MM.1S (cell line): ENCODE results near the gene HMGN2.

Experiments
- DNase-seq: peaks from one replicate; pipeline ENCODE4 v3.0.0-alpha.2; 2015
- H2AFZ ChIP-seq: fragments of 300-600 bp; sonication (generic); 2 replicates; pipeline ENCODE4 v1.6.0; 2016; ENCODE audit warnings: antibody characterized with exemption, low read length
- H3F3A ChIP-seq: fragments of 300-600 bp; sonication (generic); 2 replicates; pipeline ENCODE4 v1.6.1; 2016; ENCODE audit warnings: mild to moderate bottlenecking, antibody characterized with exemption, low read length, moderate library complexity, mixed read lengths; ENCODE audit not compliant: insufficient read depth
- H3K27ac ChIP-seq: fragments of 300-600 bp; sonication (generic); 2 replicates; pipeline ENCODE4 v1.5.1; 2016; ENCODE audit warnings: mild to moderate bottlenecking, low read length
- H3K27me3 ChIP-seq: fragments of 300-600 bp; sonication (generic); replicated peaks from 2 replicates; pipeline ENCODE4 v1.6.0; 2016; ENCODE audit warnings: low read length; ENCODE audit not compliant: insufficient read depth
- H3K36me3 ChIP-seq: fragments of 300-600 bp; sonication (generic); replicated peaks from 2 replicates; pipeline ENCODE4 v1.6.1; 2016; ENCODE audit warnings: mild to moderate bottlenecking, low read length, mixed read lengths; ENCODE audit not compliant: insufficient read depth
- H3K4me1 ChIP-seq: fragments of 300-600 bp; sonication (generic); 2 replicates; pipeline ENCODE4 v1.6.1; 2016; ENCODE audit warnings: low read length, mixed read lengths
- H3K4me2 ChIP-seq: fragments of 300-600 bp; sonication (generic); 2 replicates; pipeline ENCODE4 v1.6.0; 2016; ENCODE audit warnings: low read depth, low read length
- H3K4me3 ChIP-seq: fragments of 300-600 bp; sonication (generic); 2 replicates; pipeline ENCODE4 v1.5.1; 2016; ENCODE audit warnings: low read length, mixed read lengths
- H3K79me2 ChIP-seq: fragments of 300-600 bp; sonication (generic); 2 replicates; pipeline ENCODE4 v1.6.1; 2016; ENCODE audit warnings: mixed run types, low read length, mixed read lengths
- H3K9ac ChIP-seq: fragments of 300-600 bp; sonication (generic); 2 replicates; pipeline ENCODE4 v1.6.1; 2016; ENCODE audit warnings: low read length, mixed read lengths
- H3K9me2 ChIP-seq: fragments of 300-600 bp; sonication (generic); replicated peaks from 2 replicates; pipeline ENCODE4 v1.6.1; 2016; ENCODE audit warnings: mild to moderate bottlenecking, low read length, mixed read lengths; ENCODE audit not compliant: insufficient read depth
- H3K9me3 ChIP-seq: fragments of 300-600 bp; sonication (generic); replicated peaks from 2 replicates; pipeline ENCODE4 v1.6.1; 2016; ENCODE audit warnings: mild to moderate bottlenecking, low read length, mixed read lengths; ENCODE audit not compliant: insufficient read depth
- H4K20me1 ChIP-seq: fragments of 300-600 bp; sonication (generic); 2 replicates; pipeline ENCODE4 v1.6.1; 2016; ENCODE audit warnings: mild to moderate bottlenecking, low read length, moderate library complexity, mixed read lengths; ENCODE audit not compliant: insufficient read depth
- EZH2 ChIP-seq: fragments of 300-600 bp; sonication (generic); optimal IDR thresholded peaks from 2 replicates; pipeline ENCODE3; 2017; ENCODE audit warnings: low read depth, mild to moderate bottlenecking, antibody characterized with exemption, low read length, mixed read lengths
- EZH2phosphoT487 ChIP-seq: fragments of 300-600 bp; sonication (generic); IDR thresholded peaks from 2 replicates; pipeline ENCODE4 v1.6.1; 2018; ENCODE audit warnings: antibody characterized with exemption, low read length
- TF ChIP-seq, protein P1 (sequence below): fragments of 300-600 bp; sonication (generic); IDR thresholded peaks from 2 replicates; pipeline ENCODE4 v1.5.1; 2016; ENCODE audit warnings: antibody characterized with exemption, low read length, mixed read lengths

Gene HMGN2

DNA sequence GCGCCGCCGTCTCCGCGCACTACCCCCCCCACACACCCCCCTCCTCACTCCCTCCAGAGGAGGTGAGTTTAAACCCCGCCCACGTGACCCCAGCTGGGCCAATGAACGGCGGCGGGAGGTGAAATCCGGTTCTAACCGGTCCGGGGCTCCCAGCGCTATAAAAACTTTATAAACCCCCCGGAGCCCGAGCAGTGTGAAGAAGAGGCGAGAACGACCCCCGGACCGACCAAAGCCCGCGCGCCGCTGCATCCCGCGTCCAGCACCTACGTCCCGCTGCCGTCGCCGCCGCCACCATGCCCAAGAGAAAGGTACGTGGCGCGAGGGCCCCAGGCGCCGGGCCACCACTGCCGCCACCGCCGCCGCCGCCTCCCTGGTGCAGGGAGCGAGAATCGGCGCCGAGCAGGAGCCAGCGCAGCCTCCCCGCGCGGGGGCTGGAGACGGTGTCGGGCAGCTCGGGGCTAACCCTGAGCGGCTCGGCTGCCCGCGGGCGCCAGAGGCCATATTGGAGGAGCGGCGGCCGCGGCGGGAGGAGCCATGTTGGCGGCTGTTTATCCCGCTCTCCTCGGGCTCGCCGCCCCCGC, at the start of gene HMGN2:
HMGN2 (plus strand) TSS at position 121 of the 581 bp plus-strand sequence; CDS start at position 294, 173 bp downstream.
- no peak for TF ChIP-seq EZH2phosphoT487
- TF ChIP-seq, protein P1, sequence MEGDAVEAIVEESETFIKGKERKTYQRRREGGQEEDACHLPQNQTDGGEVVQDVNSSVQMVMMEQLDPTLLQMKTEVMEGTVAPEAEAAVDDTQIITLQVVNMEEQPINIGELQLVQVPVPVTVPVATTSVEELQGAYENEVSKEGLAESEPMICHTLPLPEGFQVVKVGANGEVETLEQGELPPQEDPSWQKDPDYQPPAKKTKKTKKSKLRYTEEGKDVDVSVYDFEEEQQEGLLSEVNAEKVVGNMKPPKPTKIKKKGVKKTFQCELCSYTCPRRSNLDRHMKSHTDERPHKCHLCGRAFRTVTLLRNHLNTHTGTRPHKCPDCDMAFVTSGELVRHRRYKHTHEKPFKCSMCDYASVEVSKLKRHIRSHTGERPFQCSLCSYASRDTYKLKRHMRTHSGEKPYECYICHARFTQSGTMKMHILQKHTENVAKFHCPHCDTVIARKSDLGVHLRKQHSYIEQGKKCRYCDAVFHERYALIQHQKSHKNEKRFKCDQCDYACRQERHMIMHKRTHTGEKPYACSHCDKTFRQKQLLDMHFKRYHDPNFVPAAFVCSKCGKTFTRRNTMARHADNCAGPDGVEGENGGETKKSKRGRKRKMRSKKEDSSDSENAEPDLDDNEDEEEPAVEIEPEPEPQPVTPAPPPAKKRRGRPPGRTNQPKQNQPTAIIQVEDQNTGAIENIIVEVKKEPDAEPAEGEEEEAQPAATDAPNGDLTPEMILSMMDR, result no peak
- no peak for TF ChIP-seq EZH2
- peaks cover 24% of the 10 kb centered on the region for H4K20me1 ChIP-seq
- no peaks in the 10 kb centered on the region for H3K27me3 ChIP-seq
- peak; percentile 92 for DNase-seq
- peaks cover 21% of the 10 kb centered on the region for H3K4me1 ChIP-seq
- peak within 1 kb of the TSS; percentile 98 for H3K27ac ChIP-seq
- peaks cover 54% of the 10 kb centered on the region for H3F3A ChIP-seq
- peak within 1 kb of the TSS; percentile 100 for H3K9ac ChIP-seq
- no peaks in the 10 kb centered on the region for H3K9me2 ChIP-seq
- peak within 1 kb of the TSS; percentile 93 for H3K4me3 ChIP-seq
- peaks cover 20% of the 10 kb centered on the region; the same call in 1 of the 2 replicates for H3K36me3 ChIP-seq
- H3K4me2 ChIP-seq, result peak within 1 kb of the TSS; percentile 92
- H3K79me2 ChIP-seq, result peaks cover 27% of the 10 kb centered on the region
- H3K9me3 ChIP-seq, result no peaks in the 10 kb centered on the region
- peak within 1 kb of the TSS; percentile 51; the same call in 1 of the 2 replicates for H2AFZ ChIP-seq

DNA sequence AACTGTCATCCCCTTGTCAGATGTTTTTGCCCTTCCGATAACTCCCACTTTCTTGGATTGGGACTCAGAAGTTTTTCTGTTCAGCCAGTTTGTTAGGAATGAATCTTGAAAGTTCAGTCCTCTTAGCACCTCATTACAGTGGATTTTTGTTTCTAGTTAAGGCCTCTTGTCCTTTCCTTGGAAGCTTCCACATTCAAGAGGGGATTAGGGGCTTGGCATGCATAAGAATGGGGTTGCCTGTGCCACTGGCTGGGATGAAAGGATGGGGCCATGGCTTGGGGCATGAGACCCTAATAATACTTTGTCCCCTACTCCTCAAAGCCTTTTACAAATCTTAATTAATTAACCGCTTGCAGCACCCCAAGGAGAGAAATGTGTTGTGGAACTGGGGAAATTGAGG, 42.5 kb upstream of the HMGN2 start:
- no peak overlapping the region for H3K4me3 ChIP-seq
- no peak overlapping the region for H3K4me2 ChIP-seq
- no peak overlapping the region for H3K9ac ChIP-seq

DNA sequence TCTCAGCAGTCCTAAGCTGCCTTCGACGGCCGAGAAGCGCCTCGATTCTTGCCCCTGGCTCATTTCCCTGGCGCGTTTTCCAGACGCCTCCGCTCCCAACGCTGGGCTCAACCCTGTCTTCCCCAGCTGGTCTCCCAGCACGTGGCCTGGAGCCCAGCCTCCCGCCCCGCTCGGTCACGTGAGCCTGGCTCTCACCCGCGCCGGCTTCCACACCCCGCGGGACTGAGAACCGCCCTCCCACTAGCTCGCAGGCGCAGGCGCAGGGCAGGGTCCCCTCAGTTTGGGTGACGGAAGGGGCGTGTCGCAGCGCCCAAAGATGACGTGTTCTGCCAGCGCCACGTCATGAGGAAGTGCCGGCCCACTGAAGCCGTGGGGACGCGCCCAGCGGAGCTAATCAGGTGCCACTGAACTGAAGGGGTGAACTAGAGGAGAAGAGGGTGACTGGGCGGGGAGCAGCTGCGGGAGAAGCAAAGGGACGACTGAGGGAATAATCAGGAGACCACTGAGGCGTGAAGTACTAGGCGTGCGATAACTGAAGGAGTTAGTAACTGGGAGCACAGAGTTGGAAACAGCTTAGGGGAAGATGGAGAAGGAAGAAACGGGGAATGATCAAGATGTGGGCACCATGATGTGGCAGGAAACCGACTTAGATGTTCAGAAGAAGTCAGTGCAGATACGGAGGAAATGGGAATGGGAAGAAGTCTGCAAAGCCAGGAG, 40.1 kb upstream of the HMGN2 start, which contains the start of gene DHDDS:
DHDDS (plus strand) TSS at position 343 of the 717 bp plus-strand sequence. CDS start 625 bp downstream, outside the sequence.
- H3K9me3 ChIP-seq, result no peaks in the 10 kb centered on the region
- H2AFZ ChIP-seq, result peak within 1 kb of the TSS; percentile 83
- peak within 1 kb of the TSS; percentile 78 for H3K4me3 ChIP-seq
- 0 out of 2 replicates have a peak, but pooled peaks cover 3% of the 10 kb centered on the region for H3F3A ChIP-seq
- H3K4me1 ChIP-seq, result peaks cover 8% of the 10 kb centered on the region; the same call in 1 of the 2 replicates
- peaks cover 20% of the 10 kb centered on the region for H3K79me2 ChIP-seq
- peak within 1 kb of the TSS; percentile 33; the same call in 1 of the 2 replicates for H3K27ac ChIP-seq
- 0 out of 2 replicates have a peak, but pooled peaks cover 4% of the 10 kb centered on the region for H3K36me3 ChIP-seq
- TF ChIP-seq EZH2 (no peak), EZH2phosphoT487 (no peak)
- TF ChIP-seq, protein P1, result no peak
- peaks cover 20% of the 10 kb centered on the region for H3K27me3 ChIP-seq
- H3K9me2 ChIP-seq, result no peaks in the 10 kb centered on the region
- peak; percentile 98 for DNase-seq
- H4K20me1 ChIP-seq, result no peaks in the 10 kb centered on the region
- peak within 1 kb of the TSS; percentile 87 for H3K4me2 ChIP-seq
- peak within 1 kb of the TSS; percentile 71 for H3K9ac ChIP-seq

More for the DNA sequence above, 42.5 kb upstream of the HMGN2 start:
- Histone ChIP-seq H4K20me1 (no peaks in the 10 kb centered on the region), H3K9me3 (no peaks in the 10 kb centered on the region), H3K36me3 (0 out of 2 replicates have a peak, but pooled peaks cover 4% of the 10 kb centered on the region), H3K79me2 (peaks cover 20% of the 10 kb centered on the region), H3K9me2 (no peaks in the 10 kb centered on the region), H3K27me3 (peaks cover 27% of the 10 kb centered on the region), H3K27ac (no peak overlapping the region), H3K4me1 (peaks cover 8% of the 10 kb centered on the region; the same call in 1 of the 2 replicates), H3F3A (0 out of 2 replicates have a peak, but pooled peaks cover 3% of the 10 kb centered on the region), H2AFZ (no peak overlapping the region)
- DNase-seq, result no peak
- TF ChIP-seq EZH2phosphoT487 (no peak), EZH2 (no peak)
- TF ChIP-seq, protein P1, result no peak
